K562 (cell line): ENCODE results near the gene MYO1D.

ENCODE experiments used
- BDP1 ChIP-seq: IDR thresholded peaks from 3 replicates; pipeline ENCODE4 v1.6.1; 2011; ENCODE audit not compliant: insufficient read length, insufficient read depth
- CTCF ChIP-seq, 3 experiments: IDR thresholded peaks in 2 of 3; conservative IDR thresholded peaks in 1 of 3; 2 replicates each; pipeline ENCODE4 v1.5.1; 2011 to 2012; ENCODE audit warnings: low read length in 3 of 3, mild to moderate bottlenecking in 3 of 3, control low read depth in 2 of 3, improper control_type of control experiment in 1 of 3, inconsistent platforms in 1 of 3, low read depth in 1 of 3, mixed read lengths in 1 of 3, moderate library complexity in 1 of 3; ENCODE audit not compliant: insufficient read depth in 2 of 3
- PHF8 ChIP-seq: fragments of 200-600 bp; sonication (generic); IDR thresholded peaks from 2 replicates; pipeline ENCODE4 v1.6.1; 2012; ENCODE audit warnings: mixed run types, mild to moderate bottlenecking, inconsistent platforms, low read length, moderate library complexity, borderline replicate concordance
- SRF ChIP-seq, 2 experiments: fragments of 250-450, 450-650 bp in 1 of 2; sonication (Bioruptor Pico) in 1 of 2; sonication (generic) in 1 of 2; formaldehyde crosslinking; IDR thresholded peaks; 2 replicates each; pipeline versions ENCODE4 v1.5.0 to v1.5.1; 2020 to 2022; ENCODE audit warnings: mild to moderate bottlenecking in 1 of 2, missing genetic modification reagents in 1 of 2
- ZNF551 ChIP-seq: fragments of 250-450 bp; sonication (Bioruptor Pico); IDR thresholded peaks from 2 replicates; pipeline ENCODE4 v1.5.0; 2021; ENCODE audit warnings: mild to moderate bottlenecking, moderate library complexity

GRCh38 chr17:32636598-32637218, 240.2 kb downstream of the MYO1D start:
- no peak for TF ChIP-seq PHF8
- TF ChIP-seq ZNF551: no peak
- TF ChIP-seq CTCF (IDR thresholded peaks at IDR 0.05 in 2 of 3, conservative IDR thresholded peaks at IDR 0.05 in 1 of 3; ENCODE audit: insufficient read depth in 2 of 3, low read depth in 1 of 3, low read length in 3 of 3): no peak
- no peak for TF ChIP-seq BDP1
- TF ChIP-seq SRF (CRISPR knock-in tag; IDR thresholded peaks at IDR 0.05): no peak
